Left lung (tissue), 10 donors: ENCODE measurements around the gene SSNA1. TPM values are rescaled to one million over a fixed set of nuclear protein-coding genes. Genes with fewer than 3 reads are reported as not detected.

Source experiments
- ATAC-seq: fragments of 200-7000 bp; cut with Tn5 transposase; one replicate; pipeline ENCODE4 v1.9.1; 2020; ENCODE audit warnings: moderate library complexity
- DNase-seq, 4 donors: peaks; one replicate each; pipeline ENCODE4 v3.0.0-alpha.2; 2013 to 2020
- H3K27ac ChIP-seq, 2 donors: fragments of 200-600 bp; sonication (generic) in 1 of 2; one replicate each; pipeline versions ENCODE4 v1.5.0 to v1.8.0; 2020 to 2021
- H3K27me3 ChIP-seq, 2 donors: fragments of 200-600 bp; sonication (generic) in 1 of 2; one replicate each; pipeline versions ENCODE4 v1.5.0 to v1.8.0; 2020 to 2021
- H3K36me3 ChIP-seq, 2 donors: fragments of 200-600 bp; sonication (generic) in 1 of 2; one replicate each; pipeline versions ENCODE4 v1.5.0 to v1.8.0; 2020 to 2021
- H3K4me1 ChIP-seq, 2 donors: fragments of 200-600 bp; one replicate each; pipeline ENCODE4 v1.8.0; 2021
- H3K4me3 ChIP-seq, 2 donors: fragments of 200-600 bp; sonication (generic) in 1 of 2; one replicate each; pipeline versions ENCODE4 v1.5.0 to v1.8.0; 2020 to 2021; ENCODE audit warnings: mild to moderate bottlenecking in 1 of 2
- H3K9me3 ChIP-seq, 2 donors: fragments of 200-600 bp; sonication (generic) in 1 of 2; one replicate each; pipeline versions ENCODE4 v1.5.0 to v1.8.0; 2020 to 2021
- intact Hi-C, 2 donors: fragments of 100-400 bp; cut with DNase I; formaldehyde crosslinking; loops; one replicate each; pipeline versions ENCODE4 v1.11.2 to v1.14.2; 2022
- polyA plus RNA-seq, 6 donors: library from polyadenylated mRNA; unstranded; fragments of 120-200 nt; gene quantifications; one replicate each; pipeline ENCODE4 v1.2.1, GENCODE V29; 2013; ENCODE audit not compliant: insufficient read length in 6 of 6
- total RNA-seq, 2 donors: library from RNA; stranded (reverse); fragmentation: NEBNext Ultra II Directional; extraction: Animal tissue kit (Norgen Biotek cat#: 25700); gene quantifications; one replicate each; pipeline ENCODE4 v1.2.1, GENCODE V29; 2021
- TF ChIP-seq, protein P1 (sequence below), 2 donors: fragments of 200-600 bp; sonication (generic) in 1 of 2; IDR thresholded peaks; one replicate each; pipeline versions ENCODE4 v1.5.0 to v1.8.0; 2021; ENCODE audit warnings: antibody characterized with exemption in 2 of 2
- donor health status: DM: no; HTN: yes; CAD: no.
- donor health status: DM: no; HTN: no; CAD: no.

The SSNA1 gene
- total and polyA plus RNA-seq, 8 donors: 38.7 to 68.0 (median 53.3) TPM

DNA sequence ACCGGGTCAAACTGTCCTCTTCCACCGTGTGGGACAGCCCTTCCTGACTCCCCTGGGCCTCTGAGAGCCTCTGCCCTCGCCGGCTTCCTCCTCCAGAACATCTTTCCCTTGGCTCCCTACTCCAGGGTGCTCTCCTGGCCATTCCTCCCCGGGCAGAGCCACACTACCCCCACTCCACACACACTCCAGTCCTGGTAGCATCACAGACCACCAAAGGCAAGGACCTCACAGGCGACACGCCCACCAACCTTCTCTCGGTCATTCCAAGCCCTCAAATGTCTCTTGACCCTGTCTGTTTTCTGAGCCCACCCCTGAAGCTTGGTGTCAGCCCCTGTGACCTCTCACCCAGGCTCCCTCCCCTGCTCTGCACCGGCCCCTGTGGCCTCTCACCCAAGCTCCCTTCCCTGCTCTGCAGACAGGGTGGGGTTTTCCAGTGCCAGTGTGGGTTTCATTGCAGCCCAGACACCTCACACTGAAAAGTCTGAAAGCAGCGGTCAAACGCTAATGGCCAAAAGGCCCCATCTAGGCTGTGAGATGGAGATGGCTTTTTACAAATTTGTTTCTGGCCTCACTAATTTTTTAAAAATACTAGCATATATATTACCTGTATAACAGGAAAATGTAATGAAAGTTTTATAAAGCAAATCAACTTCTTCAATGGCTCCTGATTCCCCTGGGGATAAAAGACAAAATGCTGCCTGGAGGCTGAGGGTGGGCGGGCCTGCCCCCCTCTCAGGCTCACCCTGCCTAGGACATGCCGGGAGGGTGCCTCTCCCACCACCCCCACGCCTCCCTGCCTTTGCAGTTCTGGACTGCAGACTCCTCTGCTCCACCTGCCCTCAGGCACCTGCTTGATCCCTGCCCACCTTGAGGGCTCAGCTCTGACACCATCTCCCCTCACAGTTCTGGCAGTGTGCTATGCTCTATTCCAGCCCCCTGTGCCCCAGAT, 29.1 kb upstream of the SSNA1 start:
- DNase-seq: no peak
- no peak for ATAC-seq
- Histone ChIP-seq H3K27ac (no peak overlapping the region), H3K4me1 (peaks cover 6 to 26% of the 10 kb centered on the region in 2 donors), H3K4me3 (no peak overlapping the region), H3K36me3 (no peaks in the 10 kb centered on the region), H3K9me3 (no peaks in the 10 kb centered on the region), H3K27me3 (peaks cover 61 to 100% of the 10 kb centered on the region in 2 donors)
- intact Hi-C loops: no loop called here
- TF ChIP-seq, protein P1, sequence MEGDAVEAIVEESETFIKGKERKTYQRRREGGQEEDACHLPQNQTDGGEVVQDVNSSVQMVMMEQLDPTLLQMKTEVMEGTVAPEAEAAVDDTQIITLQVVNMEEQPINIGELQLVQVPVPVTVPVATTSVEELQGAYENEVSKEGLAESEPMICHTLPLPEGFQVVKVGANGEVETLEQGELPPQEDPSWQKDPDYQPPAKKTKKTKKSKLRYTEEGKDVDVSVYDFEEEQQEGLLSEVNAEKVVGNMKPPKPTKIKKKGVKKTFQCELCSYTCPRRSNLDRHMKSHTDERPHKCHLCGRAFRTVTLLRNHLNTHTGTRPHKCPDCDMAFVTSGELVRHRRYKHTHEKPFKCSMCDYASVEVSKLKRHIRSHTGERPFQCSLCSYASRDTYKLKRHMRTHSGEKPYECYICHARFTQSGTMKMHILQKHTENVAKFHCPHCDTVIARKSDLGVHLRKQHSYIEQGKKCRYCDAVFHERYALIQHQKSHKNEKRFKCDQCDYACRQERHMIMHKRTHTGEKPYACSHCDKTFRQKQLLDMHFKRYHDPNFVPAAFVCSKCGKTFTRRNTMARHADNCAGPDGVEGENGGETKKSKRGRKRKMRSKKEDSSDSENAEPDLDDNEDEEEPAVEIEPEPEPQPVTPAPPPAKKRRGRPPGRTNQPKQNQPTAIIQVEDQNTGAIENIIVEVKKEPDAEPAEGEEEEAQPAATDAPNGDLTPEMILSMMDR (IDR thresholded peaks at IDR 0.05): no peak

DNA sequence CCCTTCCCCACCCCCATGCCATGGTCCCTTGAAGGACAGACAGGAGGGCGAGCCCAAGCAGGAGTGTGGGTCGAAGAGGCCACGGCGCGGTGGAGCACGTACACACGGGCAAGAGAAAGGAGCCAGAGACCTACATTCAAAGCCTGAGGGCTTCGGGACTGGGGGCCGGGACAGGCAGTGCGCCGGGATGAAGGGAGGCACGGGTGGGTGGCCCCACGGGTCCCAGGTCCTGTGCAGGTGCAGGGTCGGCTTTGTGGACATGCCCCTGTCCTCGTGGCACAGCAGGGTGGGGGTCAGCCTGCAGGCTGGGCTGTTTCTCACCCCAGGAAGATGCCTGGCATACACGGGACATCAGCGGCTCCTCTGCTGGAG, 28.4 kb upstream of the SSNA1 start:
- peaks cover 68 to 100% of the 10 kb centered on the region in 2 donors for H3K27me3 ChIP-seq
- DNase-seq (no peak), ATAC-seq (no peak)
- H3K4me1 ChIP-seq: peaks cover 6 to 26% of the 10 kb centered on the region in 2 donors
- no peak overlapping the region for H3K4me3 ChIP-seq
- H3K27ac ChIP-seq: no peak overlapping the region
- TF ChIP-seq, protein P1 (IDR thresholded peaks at IDR 0.05): no peak
- H3K36me3 ChIP-seq: no peaks in the 10 kb centered on the region
- intact Hi-C loops: no loop called here
- no peaks in the 10 kb centered on the region for H3K9me3 ChIP-seq

DNA sequence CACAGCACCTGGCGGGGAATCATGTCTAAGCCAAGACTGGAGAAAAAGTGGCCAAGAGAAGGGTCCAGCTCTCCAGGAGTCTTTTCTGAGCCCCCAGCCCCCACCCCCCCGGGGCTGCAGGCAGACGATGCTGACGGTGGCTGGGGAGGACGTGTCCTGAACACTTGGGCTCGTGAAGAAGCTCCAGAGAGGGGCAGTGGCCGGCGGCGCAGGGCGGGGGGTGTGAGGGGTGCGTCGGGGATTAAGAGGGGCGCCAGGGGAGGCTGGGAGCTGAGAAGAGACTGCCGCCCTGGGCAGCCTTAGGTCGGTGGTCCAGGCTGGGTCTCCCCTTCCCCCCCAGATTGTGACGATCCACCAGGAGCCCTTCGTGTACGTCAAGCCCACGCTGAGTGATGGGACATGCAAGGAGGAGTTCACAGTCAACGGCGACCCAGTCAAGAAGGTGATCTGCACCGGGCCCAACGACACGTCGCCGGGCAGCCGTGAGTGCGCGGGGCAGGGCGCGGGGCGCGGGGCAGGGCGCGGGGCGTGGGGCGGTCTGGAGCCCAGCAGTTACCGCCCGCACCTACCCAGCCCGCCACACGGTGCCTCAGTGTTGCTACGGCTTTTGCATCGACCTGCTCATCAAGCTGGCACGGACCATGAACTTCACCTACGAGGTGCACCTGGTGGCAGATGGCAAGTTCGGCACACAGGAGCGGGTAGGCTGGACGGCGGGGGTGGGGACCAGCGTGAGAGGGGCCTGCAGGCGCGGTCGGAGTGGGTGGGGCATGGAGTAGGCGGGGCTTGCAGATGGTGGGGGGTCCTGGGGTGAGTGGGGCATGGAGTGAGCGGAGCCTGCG, 27.5 kb upstream of the SSNA1 start:
- Histone ChIP-seq H3K27ac (no peak overlapping the region), H3K4me3 (no peak overlapping the region), H3K4me1 (peaks cover 6 to 26% of the 10 kb centered on the region in 2 donors), H3K9me3 (no peaks in the 10 kb centered on the region), H3K36me3 (no peaks in the 10 kb centered on the region), H3K27me3 (peaks cover 75 to 100% of the 10 kb centered on the region in 2 donors)
- intact Hi-C loops: no loop called here
- TF ChIP-seq, protein P1 (IDR thresholded peaks at IDR 0.05): no peak
- no peak for ATAC-seq
- DNase-seq: no peak

DNA sequence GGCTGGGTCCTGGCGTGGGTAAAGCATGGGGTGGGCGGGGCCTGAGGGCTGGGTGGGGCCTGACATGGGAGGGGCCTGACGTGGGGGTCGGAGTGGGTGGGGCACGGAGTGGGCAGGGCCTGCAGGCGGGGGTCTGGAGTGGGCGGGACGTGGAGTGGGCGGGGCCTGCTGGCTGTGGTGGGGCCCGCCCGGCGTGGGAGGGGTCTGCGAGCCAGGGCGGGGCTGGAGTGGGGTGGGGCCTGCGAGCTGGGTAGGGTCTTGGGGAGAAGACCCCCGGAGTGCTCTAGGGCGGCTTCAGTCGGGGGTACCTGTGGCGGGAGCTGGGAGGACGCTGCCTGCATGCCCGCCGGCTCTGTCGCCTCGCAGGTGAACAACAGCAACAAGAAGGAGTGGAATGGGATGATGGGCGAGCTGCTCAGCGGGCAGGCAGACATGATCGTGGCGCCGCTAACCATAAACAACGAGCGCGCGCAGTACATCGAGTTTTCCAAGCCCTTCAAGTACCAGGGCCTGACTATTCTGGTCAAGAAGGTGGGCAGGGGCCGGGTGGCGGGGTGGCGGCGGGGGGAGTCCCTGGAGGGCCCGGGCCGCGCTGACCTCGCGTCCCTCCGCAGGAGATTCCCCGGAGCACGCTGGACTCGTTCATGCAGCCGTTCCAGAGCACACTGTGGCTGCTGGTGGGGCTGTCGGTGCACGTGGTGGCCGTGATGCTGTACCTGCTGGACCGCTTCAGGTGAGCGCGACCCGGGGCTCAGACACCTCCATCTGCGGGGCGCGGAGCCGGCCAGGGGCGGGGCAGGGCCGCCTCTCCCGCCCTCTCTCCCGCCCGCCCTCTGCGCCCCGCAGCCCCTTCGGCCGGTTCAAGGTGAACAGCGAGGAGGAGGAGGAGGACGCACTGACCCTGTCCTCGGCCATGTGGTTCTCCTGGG, 26.7 kb upstream of the SSNA1 start:
- Histone ChIP-seq H3K4me3 (no peak overlapping the region), H3K27ac (no peak overlapping the region), H3K27me3 (peaks cover 79 to 100% of the 10 kb centered on the region in 2 donors), H3K4me1 (peaks cover 6 to 21% of the 10 kb centered on the region in 2 donors), H3K9me3 (no peaks in the 10 kb centered on the region), H3K36me3 (no peaks in the 10 kb centered on the region)
- ATAC-seq: no peak
- DNase-seq: no peak
- intact Hi-C loops: no loop called here
- TF ChIP-seq, protein P1 (IDR thresholded peaks at IDR 0.05): no peak
